SK-N-MC (cell line): ENCODE data around the gene BEND7.

ENCODE experiments used
- EZH2 ChIP-seq: fragments of 200-600 bp; sonication (generic); IDR thresholded peaks from one replicate; pipeline ENCODE4 v1.6.1; 2017; ENCODE audit warnings: antibody characterized with exemption
- FOXP2 ChIP-seq: optimal IDR thresholded peaks from 2 replicates; pipeline ENCODE3; 2011; ENCODE audit warnings: mild to moderate bottlenecking, moderate library complexity; ENCODE audit not compliant: insufficient read depth; ENCODE audit errors: extremely low read length, control extremely low read depth
- POLR2AphosphoS5 ChIP-seq: IDR thresholded peaks from 2 replicates; pipeline ENCODE4 v1.6.1; 2012; ENCODE audit warnings: mild to moderate bottlenecking, low read depth, low read length, borderline replicate concordance

GRCh38 chr10:13526948-13527863 is 1.6 kb downstream of the BEND7 start:
- TF ChIP-seq EZH2 (no peak), FOXP2 (no peak), POLR2AphosphoS5 (no peak)
